Measurements from ENCODE around the gene HEXD.

The HEXD gene

GRCh38 chr17:82461827-82462524 is 43.8 kb downstream of the HEXD start:
- no peak for DNase-seq

- no peak for DNase-seq
These were observed 45.2 kb downstream of the HEXD start for GRCh38 chr17:82463391-82463790.

DNA sequence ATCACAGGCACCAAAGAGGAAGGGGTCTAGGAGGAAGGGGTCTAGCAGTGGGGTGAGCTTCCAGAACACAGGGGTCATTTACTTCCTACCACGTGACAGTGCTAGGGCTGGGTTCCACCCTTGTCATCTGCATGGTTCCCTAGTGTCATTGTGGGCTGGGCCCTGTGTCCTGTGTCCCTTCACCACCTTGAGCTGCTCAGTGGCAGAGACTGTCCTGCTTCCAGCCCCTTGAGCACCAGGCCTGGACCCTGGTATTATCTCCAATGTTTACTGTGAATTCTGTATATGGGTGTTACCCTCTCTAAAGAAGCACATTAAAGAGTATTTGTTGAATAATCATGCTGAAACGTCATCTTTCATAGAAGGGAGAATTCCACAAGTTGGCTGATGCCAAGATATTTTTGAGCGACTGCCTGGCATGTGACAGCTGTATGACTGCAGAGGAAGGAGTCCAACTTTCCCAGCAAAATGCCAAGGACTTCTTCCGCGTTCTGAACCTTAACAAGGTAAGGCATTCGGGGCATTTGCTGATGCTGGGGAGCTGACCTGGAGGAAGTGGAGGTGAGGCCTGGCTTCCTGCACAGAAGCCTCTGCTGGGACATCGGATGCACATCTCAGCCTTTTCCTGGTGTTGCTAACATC is 45.9 kb downstream of the HEXD start:
- DNase-seq, result no peak

- DNase-seq, result no peak
These were observed 46.4 kb downstream of the HEXD start for GRCh38 chr17:82464567-82464929.

DNA sequence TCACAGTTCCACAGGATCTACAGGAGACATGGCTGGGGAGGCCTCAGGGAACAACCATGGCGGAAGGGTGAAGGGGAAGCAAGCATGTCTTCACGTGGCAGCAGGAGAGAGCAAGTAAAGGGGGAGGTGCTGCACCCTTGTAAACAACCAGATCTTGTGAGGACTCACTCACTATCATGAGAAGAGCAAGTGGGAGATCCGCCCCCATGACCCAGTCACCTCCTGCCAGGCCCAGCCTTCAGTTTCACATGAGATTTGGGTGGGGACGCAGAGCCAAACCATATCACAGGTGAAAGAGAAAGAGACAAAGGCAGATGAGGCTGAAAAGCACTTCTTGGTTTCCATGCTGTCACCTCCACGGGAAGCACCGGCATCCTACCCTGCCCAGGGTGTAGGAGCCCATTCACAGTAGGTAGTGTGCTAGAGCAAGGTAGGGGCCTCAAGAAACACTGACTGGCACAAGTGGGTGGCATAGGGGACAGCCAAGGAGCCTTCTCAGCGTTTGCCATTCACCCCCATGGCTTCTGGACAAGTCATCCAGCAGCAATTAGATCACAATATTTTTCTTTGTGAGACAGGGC is 47.0 kb downstream of the HEXD start:
- DNase-seq, result no peak

DNA sequence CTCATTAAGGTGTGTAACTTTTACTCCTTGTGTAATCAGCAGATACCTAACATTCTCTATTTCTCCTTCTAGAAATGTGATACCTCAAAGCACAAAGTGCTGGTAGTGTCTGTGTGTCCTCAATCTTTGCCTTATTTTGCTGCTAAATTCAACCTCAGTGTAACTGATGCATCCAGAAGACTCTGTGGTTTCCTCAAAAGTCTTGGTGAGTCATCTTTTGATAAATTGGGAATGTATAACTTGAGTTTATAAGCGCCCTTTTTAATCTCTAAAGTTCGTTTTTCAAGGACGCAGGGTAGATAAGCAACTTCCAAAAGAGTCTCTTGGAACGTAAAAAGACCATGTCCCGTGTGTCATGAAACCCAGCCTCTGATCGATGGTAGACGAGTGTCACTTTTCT is 50.5 kb downstream of the HEXD start:
- no peak for DNase-seq

DNA sequence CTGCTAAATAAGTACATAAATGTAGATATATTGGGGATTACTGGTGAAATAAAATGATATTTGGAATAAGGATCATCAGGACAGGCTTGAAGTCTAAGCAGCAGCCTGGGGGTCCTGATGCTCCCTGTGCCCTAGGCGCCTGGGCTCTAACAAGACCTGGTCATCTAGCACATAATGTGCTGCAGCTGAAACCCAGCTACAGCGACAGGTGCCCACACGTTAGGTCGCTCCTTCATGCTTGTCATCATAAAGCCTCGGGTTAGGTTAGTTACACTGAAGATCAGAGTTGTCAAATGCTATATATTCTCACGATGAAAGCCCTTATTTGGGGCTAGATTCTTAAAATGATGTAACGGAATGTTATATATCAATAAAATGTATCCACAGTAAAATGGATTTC is 51.9 kb downstream of the HEXD start:
- no peak for DNase-seq

DNA sequence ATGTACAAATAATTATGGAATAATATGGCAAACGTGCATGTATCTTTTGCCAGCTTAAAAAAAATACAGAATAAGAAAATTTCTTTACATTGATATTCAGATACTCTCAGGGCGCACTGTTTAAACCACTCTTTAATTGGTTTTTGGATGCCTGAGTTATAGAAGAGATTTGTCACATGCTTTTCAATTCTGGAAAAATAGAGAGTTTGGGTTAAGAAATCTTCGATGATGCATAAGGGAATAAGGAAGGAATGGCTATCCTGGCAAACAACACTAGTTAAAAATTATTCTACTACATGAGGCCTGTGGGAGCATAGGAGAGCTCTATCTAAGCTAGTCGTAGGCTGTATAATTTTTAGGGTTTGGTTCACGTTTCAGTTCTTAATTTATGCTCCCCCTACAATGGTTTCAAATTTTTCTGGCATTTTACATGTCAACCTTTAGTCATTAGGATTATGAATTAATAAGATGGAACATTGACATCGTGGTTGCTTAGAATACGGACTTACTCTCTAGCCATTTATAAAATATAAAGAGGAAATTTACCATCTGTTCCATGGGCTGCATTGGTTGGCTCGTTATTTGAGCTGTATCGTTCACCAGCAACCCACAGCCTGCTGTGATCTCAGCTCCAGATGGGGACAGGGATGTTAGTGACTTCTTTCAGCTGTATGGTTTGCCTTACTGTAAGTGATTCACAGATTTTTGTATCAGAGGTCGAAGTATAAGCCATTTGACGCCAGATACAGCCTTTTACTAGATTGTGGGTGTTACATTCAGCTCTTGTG is 56.3 kb downstream of the HEXD start:
- DNase-seq, result no peak

GRCh38 chr17:82475458-82475857 is 57.3 kb downstream of the HEXD start:
- DNase-seq, result no peak

DNA sequence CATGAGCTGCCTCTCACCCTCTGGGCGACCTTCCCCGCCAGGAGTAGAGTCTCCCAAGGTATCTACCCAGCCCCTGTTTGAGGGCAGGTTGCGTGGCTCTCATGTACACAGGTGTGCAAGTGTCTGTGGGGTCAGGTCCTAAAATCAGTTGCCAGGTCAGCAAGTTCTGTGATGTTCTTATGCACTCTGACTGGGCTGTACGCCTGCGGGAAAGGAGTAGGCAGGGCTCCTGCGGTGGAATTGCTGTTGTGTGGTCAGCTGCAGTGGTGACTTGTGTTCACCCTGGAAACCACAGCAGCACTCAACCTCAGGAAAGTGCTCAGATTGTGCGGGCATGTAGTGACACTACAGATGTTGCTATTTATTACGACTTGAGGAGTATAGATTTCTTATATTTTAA is 59.8 kb downstream of the HEXD start:
- DNase-seq, result no peak

DNA sequence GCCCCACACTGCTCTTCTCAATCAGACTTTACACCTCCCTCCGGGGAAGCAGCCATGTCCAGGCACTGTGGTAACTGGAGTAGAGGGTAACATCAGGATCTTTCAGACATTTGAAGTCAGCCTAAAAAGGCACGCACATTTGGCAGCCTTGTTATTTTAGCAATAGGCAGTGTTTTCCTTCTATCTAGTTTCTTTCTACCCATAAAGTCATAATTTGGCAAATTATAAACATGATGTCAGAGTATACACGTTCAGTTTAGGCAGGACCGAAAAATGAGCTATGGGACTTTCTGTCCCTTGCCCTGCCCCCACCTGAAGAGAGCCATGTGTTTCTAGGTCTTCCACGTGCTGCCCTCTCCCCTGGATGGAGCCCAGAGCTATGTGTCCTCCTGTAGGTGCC is 61.5 kb downstream of the HEXD start:
- no peak for DNase-seq

GRCh38 chr17:82480318-82480717 is 62.2 kb downstream of the HEXD start:
- no peak for DNase-seq

- no peak for DNase-seq
These were observed 65.1 kb downstream of the HEXD start for GRCh38 chr17:82483204-82483660.

DNA sequence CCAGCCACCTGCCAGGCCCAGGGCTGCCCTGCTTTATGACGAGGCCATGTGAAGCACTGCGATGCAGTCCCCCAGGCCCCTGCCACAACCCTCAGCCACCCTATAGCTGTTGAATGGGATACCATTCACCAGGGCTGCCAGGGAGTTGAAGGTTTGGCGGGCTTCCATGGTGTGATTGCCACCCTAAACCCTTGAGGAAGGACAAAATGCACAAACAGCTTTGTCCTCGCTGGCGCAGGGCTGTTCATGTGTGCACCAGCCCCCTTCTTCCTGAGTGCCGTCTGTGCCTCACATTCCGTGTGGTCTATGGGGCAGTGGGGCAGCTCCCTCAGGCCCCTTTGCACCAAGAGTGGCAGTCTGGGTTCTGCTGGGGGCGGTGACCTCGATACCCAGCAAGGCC is 65.7 kb downstream of the HEXD start:
- no peak for DNase-seq

DNA sequence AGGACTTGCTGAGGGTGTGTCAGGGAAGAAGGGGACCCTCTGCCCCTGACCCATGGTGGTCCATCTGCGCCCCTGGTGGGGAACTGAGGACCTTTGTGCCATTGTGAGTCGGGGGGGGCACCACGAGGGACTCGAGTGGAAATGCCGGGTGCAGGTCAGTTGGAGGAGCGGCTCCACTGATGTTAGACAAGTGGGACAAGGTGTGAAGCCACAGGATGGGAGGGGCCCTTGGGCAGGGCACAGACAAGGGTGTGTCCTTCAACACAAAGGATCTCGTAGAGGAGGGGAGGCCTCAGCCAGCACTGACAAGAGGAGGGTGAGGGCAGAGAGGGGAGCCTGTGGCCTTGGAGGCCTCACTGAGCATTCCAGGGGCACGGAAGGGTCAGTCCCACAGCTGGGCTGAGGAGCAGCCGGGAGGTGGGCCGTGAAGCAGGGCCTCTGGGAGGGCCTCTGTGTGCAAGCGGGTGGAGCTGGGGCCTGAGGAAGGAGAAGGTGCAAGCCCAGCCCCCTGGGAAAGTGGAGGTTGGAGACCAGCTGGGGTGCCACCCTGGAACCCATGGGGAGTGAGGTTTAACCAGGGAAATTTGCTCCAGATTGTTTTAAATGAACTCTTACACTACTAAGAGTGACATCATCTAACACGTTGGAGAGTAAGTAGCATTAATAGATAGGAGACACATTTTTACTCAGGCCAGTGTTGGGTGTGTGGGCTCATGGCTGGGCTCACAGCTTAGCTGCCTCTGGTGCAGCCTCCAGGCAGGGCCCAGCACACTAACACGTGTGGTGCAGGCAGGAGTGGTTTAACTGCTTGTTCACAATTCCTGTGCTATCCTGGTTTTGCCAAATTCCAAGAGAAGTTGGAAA is 68.3 kb downstream of the HEXD start:
- no peak for DNase-seq

- DNase-seq, result no peak
These were observed 69.8 kb downstream of the HEXD start for GRCh38 chr17:82487910-82488309.

DNA sequence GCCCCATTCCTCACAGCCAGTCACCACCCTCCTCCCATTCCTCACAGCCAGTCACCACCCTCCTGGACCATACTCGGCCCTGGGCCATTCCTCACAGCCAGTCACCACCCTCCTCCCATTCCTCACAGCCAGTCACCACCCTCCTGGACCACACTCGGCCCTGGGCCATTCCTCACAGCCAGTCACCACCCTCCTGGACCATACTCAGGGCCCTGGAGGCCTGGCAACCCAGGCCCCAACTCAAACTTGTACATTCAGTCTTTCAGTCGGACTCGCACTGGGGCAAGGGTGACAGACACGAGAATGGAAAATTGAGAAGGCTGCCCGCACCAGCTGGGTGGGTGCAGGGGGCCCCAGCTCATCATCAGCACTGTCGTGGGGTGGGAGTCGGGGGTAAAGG is 71.0 kb downstream of the HEXD start:
- no peak for DNase-seq

- no peak for DNase-seq
These were observed 71.8 kb downstream of the HEXD start for GRCh38 chr17:82489851-82490511.

GRCh38 chr17:82490512-82491195 is 72.5 kb downstream of the HEXD start:
- DNase-seq, result no peak

- no peak for DNase-seq
These were observed 73.0 kb downstream of the HEXD start for GRCh38 chr17:82491196-82491530.

- no peak for DNase-seq
These were observed 73.4 kb downstream of the HEXD start for GRCh38 chr17:82491533-82491932.
